DND-41 (cell line): ENCODE data around the gene NARS2.

Experiments used
- ATAC-seq: fragments of 200-7000 bp; cut with Tn5 transposase; 3 replicates; pipeline ENCODE4 v1.9.1; 2021; ENCODE audit warnings: low read depth; ENCODE audit not compliant: insufficient read depth
- DNase-seq: peaks from one replicate; pipeline ENCODE4 v3.0.0-alpha.2; 2020
- H2AFZ ChIP-seq: 2 replicates; pipeline ENCODE4 v1.6.0; 2012; ENCODE audit warnings: low read depth, low read length
- H3K27ac ChIP-seq: 2 replicates; pipeline ENCODE4 v1.5.1; 2012; ENCODE audit warnings: low read length, inconsistent platforms
- H3K27me3 ChIP-seq: fragments of 200-600 bp; sonication (generic); 2 replicates; pipeline ENCODE4 v1.6.0; 2012; ENCODE audit warnings: low read length, mild to moderate bottlenecking, inconsistent platforms; ENCODE audit not compliant: insufficient read depth, poor library complexity
- H3K36me3 ChIP-seq: 2 replicates; pipeline ENCODE4 v1.5.1; 2012; ENCODE audit warnings: low read length, inconsistent platforms; ENCODE audit not compliant: insufficient read depth
- H3K4me1 ChIP-seq: 2 replicates; pipeline ENCODE4 v1.5.1; 2012; ENCODE audit warnings: mild to moderate bottlenecking, low read length; ENCODE audit not compliant: insufficient read depth
- H3K4me2 ChIP-seq: 2 replicates; pipeline ENCODE4 v1.6.0; 2012; ENCODE audit warnings: mild to moderate bottlenecking, moderate library complexity, low read length, inconsistent platforms; ENCODE audit not compliant: insufficient read depth
- H3K4me3 ChIP-seq, 2 experiments: fragments of 200-600 bp in 1 of 2; shearing (Covaris generic) in 1 of 2; 2 replicates each; pipeline ENCODE4 v1.5.1; 2012 to 2016; ENCODE audit warnings: inconsistent platforms in 2 of 2, low read length in 2 of 2, mild to moderate bottlenecking in 2 of 2, low read depth in 1 of 2, moderate library complexity in 1 of 2
- H3K79me2 ChIP-seq: 2 replicates; pipeline ENCODE4 v1.6.0; 2012; ENCODE audit warnings: low read length, inconsistent platforms; ENCODE audit not compliant: insufficient read depth
- H3K9ac ChIP-seq: 2 replicates; pipeline ENCODE4 v1.6.0; 2012; ENCODE audit warnings: low read depth, mild to moderate bottlenecking, inconsistent platforms, low read length, moderate library complexity
- H3K9me3 ChIP-seq: 2 replicates; pipeline ENCODE4 v1.5.1; 2012; ENCODE audit warnings: low read length, moderate library complexity, mild to moderate bottlenecking, inconsistent platforms; ENCODE audit not compliant: insufficient read depth, severe bottlenecking
- H4K20me1 ChIP-seq: 2 replicates; pipeline ENCODE4 v1.6.0; 2012; ENCODE audit warnings: low read length; ENCODE audit not compliant: insufficient read depth
- EZH2 ChIP-seq: IDR thresholded peaks from 3 replicates; pipeline ENCODE4 v1.6.1; 2012; ENCODE audit warnings: borderline replicate concordance, low read depth, mild to moderate bottlenecking, moderate library complexity, low read length, inconsistent platforms; ENCODE audit not compliant: severe bottlenecking
- TF ChIP-seq, protein P1 (sequence below): IDR thresholded peaks from 2 replicates; pipeline ENCODE4 v1.5.1; 2012; ENCODE audit warnings: borderline replicate concordance, low read length, moderate library complexity, mild to moderate bottlenecking; ENCODE audit not compliant: poor library complexity, severe bottlenecking; ENCODE audit errors: extremely low read depth

The NARS2 gene

DNA sequence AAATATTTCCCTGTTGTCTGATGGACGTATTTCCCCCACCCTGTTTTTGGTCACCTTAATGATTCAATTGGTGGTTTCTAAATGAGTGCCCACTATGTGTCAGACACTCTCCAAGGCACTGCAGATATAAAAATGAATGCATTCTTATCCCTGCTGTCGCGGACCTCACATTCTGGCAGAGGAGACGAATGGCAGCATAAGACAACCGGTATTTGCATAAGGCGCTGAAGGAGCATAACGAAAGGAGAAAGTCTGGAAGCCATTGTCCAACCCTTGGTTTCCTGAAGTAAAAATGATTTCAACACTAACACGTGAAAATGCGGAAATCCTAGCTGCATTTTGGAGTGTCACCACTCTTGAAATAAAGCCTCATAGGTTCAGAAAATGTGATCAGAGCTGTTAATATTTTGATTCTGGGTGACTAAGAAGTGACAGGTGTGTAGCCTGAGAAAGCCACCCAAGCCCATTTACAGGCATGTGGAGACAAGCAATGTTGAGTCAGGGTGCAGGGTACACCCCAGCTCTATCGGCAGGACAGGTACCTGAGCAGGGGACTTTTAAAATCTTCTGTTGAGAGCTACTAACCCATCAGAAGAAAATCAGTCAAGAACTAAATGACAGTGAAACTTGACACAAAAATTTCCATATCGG lies 146.9 kb downstream of the NARS2 start:
- ATAC-seq (no peak), DNase-seq (no peak)
- TF ChIP-seq, protein P1, sequence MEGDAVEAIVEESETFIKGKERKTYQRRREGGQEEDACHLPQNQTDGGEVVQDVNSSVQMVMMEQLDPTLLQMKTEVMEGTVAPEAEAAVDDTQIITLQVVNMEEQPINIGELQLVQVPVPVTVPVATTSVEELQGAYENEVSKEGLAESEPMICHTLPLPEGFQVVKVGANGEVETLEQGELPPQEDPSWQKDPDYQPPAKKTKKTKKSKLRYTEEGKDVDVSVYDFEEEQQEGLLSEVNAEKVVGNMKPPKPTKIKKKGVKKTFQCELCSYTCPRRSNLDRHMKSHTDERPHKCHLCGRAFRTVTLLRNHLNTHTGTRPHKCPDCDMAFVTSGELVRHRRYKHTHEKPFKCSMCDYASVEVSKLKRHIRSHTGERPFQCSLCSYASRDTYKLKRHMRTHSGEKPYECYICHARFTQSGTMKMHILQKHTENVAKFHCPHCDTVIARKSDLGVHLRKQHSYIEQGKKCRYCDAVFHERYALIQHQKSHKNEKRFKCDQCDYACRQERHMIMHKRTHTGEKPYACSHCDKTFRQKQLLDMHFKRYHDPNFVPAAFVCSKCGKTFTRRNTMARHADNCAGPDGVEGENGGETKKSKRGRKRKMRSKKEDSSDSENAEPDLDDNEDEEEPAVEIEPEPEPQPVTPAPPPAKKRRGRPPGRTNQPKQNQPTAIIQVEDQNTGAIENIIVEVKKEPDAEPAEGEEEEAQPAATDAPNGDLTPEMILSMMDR, result no peak
- TF ChIP-seq EZH2, result no peak
- H2AFZ ChIP-seq, result no peak overlapping the region
- H3K27me3 ChIP-seq, result no peaks in the 10 kb centered on the region
- peak overlapping the region; percentile 8 for H3K9ac ChIP-seq
- H4K20me1 ChIP-seq, result no peaks in the 10 kb centered on the region
- peaks cover 77% of the 10 kb centered on the region for H3K4me1 ChIP-seq
- H3K9me3 ChIP-seq, result no peaks in the 10 kb centered on the region
- no peak overlapping the region for H3K4me3 ChIP-seq
- H3K36me3 ChIP-seq, result no peaks in the 10 kb centered on the region
- H3K4me2 ChIP-seq, result 0 out of 2 replicates have a peak overlapping the region, but pooled peaks have one; percentile 9
- H3K79me2 ChIP-seq, result peaks cover 3% of the 10 kb centered on the region; the same call in 1 of the 2 replicates
- H3K27ac ChIP-seq, result peak overlapping the region; percentile 52

DNA sequence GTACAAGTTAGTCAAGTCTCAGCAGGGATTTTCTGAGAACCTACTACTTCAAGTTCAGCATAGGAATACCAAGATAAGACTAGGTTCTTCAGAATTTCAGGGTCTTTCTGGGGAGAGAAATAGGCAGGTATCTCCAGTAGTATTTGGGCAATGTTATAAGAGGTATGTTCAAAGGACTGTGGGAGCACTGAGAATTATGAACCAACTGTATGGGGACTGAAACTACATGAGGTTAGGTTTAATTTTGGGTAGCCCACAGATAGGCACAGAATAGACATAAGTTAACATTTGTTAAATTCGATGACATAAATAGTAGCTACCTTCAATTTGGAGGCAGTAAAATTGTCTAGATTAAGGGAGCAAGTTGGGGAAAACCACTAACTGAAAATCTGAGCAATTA lies 147.8 kb downstream of the NARS2 start:
- Histone ChIP-seq H3K4me3 (no peak overlapping the region), H4K20me1 (no peaks in the 10 kb centered on the region)
- ATAC-seq, result no peak

DNA sequence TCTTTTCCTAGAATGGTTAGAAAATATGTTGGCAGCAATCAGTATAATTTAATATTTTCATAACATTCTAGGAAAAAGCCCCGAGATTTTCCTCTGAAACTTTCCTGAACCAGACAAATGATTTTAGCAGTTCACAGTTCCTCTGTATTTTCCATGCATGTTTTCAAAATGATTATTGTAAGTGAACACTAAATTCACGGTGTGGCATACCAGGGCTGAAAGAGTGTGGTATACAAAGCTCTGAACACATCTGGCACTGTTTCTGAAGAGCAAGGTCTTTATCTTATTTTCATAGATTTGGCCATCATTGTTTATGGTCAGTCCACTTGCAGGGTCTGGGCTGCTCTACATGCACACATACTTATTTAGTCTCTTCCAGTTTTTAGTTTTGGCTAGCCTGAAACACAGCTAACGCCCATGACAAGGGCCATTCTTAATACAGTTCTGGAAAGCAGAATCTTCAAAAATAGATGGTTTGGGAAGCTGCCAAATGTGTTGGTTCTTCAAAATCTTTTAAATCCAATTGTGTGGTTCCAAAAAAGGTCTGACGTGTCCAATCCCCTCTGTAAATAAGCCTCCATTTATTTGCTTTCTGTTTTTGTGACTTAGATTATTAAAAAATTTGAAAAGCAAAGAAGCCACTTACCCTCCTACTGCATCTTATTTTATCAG lies 149.1 kb downstream of the NARS2 start:
- no peak overlapping the region for H3K4me3 ChIP-seq
- no peak for ATAC-seq
- peak overlapping the region; percentile 52 for H3K4me2 ChIP-seq
- peaks cover 3% of the 10 kb centered on the region; the same call in 1 of the 2 replicates for H3K79me2 ChIP-seq
- H4K20me1 ChIP-seq, result no peaks in the 10 kb centered on the region
- H3K27ac ChIP-seq, result peak overlapping the region; percentile 85
- peaks cover 93% of the 10 kb centered on the region for H3K4me1 ChIP-seq
- no peak for DNase-seq
- TF ChIP-seq, protein P1, result no peak
- TF ChIP-seq EZH2, result no peak
- peak overlapping the region; percentile 47 for H3K9ac ChIP-seq
- no peaks in the 10 kb centered on the region for H3K9me3 ChIP-seq
- no peaks in the 10 kb centered on the region for H3K27me3 ChIP-seq
- no peaks in the 10 kb centered on the region for H3K36me3 ChIP-seq
- no peak overlapping the region for H2AFZ ChIP-seq

More for the DNA sequence above, 147.8 kb downstream of the NARS2 start:
- Histone ChIP-seq H3K4me2 (no peak overlapping the region), H3K9ac (no peak overlapping the region), H2AFZ (no peak overlapping the region), H3K27ac (peak overlapping the region; percentile 51), H3K4me1 (peaks cover 82% of the 10 kb centered on the region), H3K9me3 (no peaks in the 10 kb centered on the region), H3K36me3 (no peaks in the 10 kb centered on the region), H3K27me3 (no peaks in the 10 kb centered on the region), H3K79me2 (peaks cover 3% of the 10 kb centered on the region; the same call in 1 of the 2 replicates)
- TF ChIP-seq EZH2, result no peak
- TF ChIP-seq, protein P1, result no peak
- no peak for DNase-seq
